ENCODE measurements around the gene GFI1B. TPM values are rescaled to one million over a fixed set of nuclear protein-coding genes. Genes with fewer than 3 reads are reported as not detected.
"Not testable (repeated sequence)": the region's sequence is repeated elsewhere in the genome, so short reads cannot be mapped to it uniquely, and the experiment has no call there.

Gene GFI1B
- total RNA-seq, 1 donor from 2014 or later: not detected

- no peak for DNase-seq (ENCODE audit: low read depth)
- no peak for TF ChIP-seq CTCF (conservative IDR thresholded peaks at IDR 0.05; ENCODE audit: low read depth, low read length)
- H3K4me3 ChIP-seq (ENCODE audit: low read depth, low read length): no peak overlapping the region
Measured at GRCh38 chr9:133037775-133038515, 59.5 kb downstream of the GFI1B start.

- H3K4me3 ChIP-seq (ENCODE audit: low read depth, low read length); DNase-seq (ENCODE audit: low read depth): not testable (repeated sequence)
- TF ChIP-seq CTCF (conservative IDR thresholded peaks at IDR 0.05; ENCODE audit: low read depth, low read length): peak; percentile 60
Measured at GRCh38 chr9:133040892-133041479, 62.5 kb downstream of the GFI1B start.

Other genes starting within 250 kb of the GFI1B start
- gene AK8, start 100.4 kb upstream of the GFI1B start, total RNA-seq: 0.14 and 0.46 TPM in 2 replicates
- gene SPACA9, start 99.8 kb upstream of the GFI1B start, total RNA-seq: 2.0 and 5.2 TPM in 2 replicates
- 22.0 and 26.3 TPM in 2 replicates for gene TSC1, start 34.1 kb upstream of the GFI1B start, total RNA-seq
- 112 and 121 TPM in 2 replicates for gene GTF3C5, start 52.3 kb downstream of the GFI1B start, total RNA-seq
- gene CEL, start 83.3 kb downstream of the GFI1B start, total RNA-seq: 0.36 and 0.58 TPM in 2 replicates
- gene RALGDS, start 142.5 kb downstream of the GFI1B start, total RNA-seq: 18.2 and 39.0 TPM in 2 replicates
- gene GBGT1, start 185.2 kb downstream of the GFI1B start, total RNA-seq: 9.8 and 10.0 TPM in 2 replicates
- gene OBP2B, start 230.6 kb downstream of the GFI1B start, total RNA-seq: not detected in 2 replicates

All from epithelial cell of proximal tubule (primary cell).